DMS53 (cell line): ENCODE data around the gene ZNF57.
"Not testable (repeated sequence)": the region's sequence is repeated elsewhere in the genome, so short reads cannot be mapped to it uniquely, and the experiment has no call there.

ENCODE experiments used
- DNase-seq: peaks from one replicate; lab custom pipeline; 2025; lab: John Stamatoyannopoulos, UW

ZNF57 gene

DNA sequence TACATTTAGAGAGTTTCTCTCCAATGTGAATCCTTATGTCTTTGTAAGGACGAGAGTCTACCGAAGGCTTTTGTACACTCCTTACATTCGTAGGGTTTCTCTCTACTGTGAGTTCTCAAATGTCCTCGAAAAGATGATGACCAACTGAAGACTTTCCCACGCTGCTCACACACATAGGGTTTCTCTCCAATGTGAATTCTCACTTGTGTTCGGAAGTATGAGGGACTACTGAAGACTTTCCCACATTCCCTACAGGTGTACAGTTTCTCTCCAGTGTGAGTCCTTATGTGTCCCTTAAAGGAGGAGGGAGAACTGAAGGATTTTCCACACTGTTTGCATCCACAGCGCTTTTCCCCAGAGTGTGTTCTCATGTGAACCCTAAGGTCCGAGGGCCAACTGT is 4.0 kb upstream of the ZNF57 start:
- no peak for DNase-seq

- DNase-seq, result no peak
Observed at GRCh38 chr19:2902590-2903218, 2.0 kb downstream of the ZNF57 start.

- not testable (repeated sequence) for DNase-seq
Observed at GRCh38 chr19:2903326-2903725, 2.6 kb downstream of the ZNF57 start.

- no peak for DNase-seq
Observed at GRCh38 chr19:2905918-2906519, 5.3 kb downstream of the ZNF57 start.

GRCh38 chr19:2906631-2907195 is 6.0 kb downstream of the ZNF57 start:
- no peak for DNase-seq

- DNase-seq, result no peak
Observed at GRCh38 chr19:2912306-2912705, 11.6 kb downstream of the ZNF57 start.

DNA sequence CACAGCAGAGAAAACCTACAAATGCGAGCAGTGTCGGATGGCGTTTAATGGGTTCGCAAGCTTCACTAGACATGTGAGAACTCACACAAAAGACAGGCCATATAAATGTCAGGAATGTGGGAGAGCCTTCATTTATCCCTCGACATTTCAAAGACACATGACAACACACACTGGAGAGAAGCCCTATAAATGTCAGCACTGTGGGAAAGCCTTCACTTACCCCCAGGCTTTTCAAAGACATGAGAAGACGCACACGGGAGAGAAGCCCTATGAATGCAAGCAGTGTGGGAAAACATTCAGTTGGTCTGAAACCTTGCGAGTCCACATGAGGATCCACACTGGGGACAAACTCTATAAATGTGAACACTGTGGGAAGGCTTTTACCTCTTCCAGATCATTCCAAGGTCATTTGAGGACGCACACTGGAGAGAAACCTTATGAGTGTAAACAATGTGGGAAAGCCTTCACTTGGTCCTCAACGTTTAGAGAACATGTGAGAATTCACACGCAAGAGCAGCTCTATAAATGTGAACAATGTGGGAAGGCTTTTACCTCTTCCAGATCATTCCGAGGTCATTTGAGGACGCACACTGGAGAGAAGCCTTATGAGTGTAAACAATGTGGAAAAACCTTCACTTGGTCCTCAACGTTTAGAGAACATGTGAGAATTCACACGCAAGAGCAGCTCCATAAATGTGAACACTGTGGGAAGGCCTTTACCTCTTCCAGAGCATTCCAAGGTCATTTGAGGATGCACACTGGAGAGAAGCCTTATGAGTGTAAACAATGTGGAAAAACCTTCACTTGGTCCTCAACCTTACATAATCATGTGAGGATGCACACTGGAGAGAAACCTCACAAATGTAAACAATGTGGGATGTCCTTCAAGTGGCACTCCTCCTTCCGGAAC is 16.8 kb downstream of the ZNF57 start:
- no peak for DNase-seq

- peak; percentile 40 for DNase-seq
Observed at GRCh38 chr19:2922987-2923386, 22.3 kb downstream of the ZNF57 start.

DNA sequence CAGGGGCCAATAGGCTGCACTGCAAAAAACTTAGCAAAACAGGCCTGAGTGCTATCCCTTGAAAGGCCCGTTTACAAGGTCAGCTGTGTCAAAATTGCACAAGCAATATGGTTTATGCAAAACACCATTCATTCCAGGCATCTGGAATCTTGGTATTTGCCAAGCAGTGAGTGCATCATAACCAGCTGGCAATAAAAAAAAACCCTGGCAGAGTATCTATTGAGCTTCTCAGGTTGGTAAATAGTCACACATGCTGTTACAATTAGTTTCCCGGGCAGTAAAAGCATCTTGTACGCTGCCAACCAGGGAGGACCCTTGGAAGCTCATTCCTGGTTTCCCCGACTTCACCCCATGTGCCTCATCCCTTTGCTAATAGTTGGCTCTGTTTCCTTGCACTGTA is 22.8 kb downstream of the ZNF57 start:
- DNase-seq, result peak; percentile 31

DNA sequence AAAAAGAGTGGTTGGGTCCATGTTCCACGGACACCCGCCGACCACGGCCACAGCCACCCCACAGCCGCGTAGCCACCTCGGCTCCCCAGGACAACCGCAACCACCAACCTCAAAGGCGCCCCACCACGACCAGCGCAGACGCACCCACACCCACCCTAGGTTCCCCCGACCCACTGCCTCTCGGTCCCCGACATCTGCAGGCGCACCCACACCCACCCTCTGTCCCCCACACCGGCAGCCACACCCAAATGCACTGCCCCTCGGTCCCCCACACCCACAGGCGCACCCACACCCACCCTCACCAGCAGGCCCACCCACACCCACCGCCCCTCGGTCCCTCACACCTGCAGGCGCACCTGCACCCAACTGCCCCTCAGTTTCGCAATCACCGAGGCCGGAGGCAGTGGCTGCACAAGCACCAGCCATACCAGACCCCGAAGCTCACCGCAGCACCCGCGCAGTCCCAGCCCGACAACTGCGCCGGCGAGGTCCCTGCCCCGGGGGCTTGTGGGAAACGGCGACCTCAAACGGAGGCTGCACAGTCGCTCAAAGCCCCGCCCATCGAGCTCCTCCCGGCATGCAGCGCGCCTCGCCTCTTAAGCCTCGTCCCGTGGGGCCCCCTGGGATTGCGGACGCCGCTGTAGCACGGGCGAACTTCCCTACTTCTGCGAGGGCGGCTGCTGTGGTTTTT is 25.8 kb downstream of the ZNF57 start:
- DNase-seq, result no peak

DNA sequence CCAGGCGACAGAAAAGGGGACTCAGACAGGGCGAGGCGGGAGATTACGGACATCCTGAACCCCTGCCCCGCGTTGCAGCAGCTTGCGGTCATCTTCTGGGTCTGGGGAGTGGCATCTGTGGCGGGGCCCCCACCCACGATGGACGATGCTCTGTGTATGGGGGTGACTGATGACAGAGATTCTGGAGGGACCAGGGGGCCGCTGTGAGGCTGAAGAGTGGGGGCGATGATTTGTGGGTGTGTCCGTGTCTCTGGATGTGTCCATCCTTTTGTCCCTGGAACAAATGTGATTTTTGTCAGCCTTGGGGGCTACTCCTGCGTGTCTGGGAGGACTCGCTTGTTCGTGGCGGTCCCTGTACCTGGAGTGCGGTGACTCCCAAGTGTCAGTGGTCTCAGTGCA is 26.3 kb downstream of the ZNF57 start:
- no peak for DNase-seq

DNA sequence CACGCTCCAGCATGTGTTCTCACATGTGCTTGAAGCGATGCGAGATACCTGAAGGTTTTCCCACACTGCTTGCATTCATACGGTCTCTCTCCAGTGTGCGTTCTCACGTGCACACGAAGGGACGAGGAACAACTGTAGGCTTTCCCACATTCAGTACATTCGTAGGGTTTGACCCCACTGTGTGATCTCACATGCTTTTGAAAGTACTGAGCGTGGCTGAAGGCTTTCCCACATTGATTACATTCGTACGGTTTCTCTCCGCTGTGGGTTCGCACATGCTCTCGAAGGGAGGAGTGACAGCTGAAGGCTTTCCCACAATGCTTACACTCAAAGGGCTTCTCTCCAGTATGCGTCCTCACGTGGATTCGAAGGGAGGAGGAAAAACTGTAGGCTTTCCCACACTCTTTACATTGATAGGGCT is 32.8 kb downstream of the ZNF57 start:
- DNase-seq, result no peak

DNA sequence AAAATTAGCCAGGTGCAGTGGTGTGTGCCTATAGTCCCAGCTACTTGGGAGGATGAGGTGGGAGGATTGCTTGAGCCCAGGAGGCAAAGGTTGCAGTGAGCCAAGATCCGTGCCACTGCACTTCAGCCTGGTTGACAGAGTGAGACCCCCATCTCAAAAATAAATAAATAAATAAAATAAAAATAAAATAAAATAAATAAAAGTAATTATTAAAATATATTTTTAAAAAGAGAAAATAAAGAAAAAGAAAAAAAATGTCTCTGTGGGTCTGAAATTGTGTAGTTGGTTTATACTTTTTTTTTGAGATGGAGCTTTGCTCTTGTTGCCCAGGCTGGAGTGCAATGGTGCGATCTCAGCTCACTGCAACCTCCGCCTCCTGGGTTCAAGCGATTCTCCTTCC is 35.1 kb downstream of the ZNF57 start:
- not testable (repeated sequence) for DNase-seq

DNA sequence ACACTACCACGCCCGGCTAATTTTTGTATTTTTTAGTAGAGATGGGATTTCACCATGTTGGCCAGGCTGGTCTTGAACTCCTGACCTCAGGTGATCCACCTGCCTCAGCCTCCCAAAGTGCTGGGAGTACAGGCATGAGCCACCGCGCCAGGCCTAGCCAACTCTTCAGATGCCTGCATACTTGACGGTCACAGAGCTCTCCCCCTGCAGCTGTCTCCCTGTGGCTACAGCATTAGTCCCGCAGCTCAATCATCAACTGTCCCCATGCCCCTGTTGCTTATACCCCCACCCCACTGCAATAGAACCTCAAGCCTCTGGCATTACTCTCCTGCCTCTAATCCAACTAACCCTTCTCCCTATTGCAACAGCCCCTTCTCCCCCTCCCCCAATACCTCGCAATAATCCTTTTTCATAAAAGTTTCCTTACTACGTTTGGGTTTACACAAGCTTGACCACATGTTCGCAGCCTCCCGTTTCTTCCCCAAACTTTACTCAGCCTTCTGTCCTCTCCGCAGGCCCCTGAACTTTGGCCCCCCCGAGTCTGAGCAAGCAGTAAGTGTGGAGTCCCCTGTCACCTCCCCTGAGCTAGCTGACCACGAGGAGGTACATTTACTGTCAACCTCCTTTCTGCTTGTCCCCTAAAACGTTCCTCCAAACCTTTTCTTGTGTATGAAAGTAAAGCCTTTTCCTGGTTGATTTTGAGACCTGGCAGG is 42.4 kb downstream of the ZNF57 start:
- DNase-seq, result no peak

DNA sequence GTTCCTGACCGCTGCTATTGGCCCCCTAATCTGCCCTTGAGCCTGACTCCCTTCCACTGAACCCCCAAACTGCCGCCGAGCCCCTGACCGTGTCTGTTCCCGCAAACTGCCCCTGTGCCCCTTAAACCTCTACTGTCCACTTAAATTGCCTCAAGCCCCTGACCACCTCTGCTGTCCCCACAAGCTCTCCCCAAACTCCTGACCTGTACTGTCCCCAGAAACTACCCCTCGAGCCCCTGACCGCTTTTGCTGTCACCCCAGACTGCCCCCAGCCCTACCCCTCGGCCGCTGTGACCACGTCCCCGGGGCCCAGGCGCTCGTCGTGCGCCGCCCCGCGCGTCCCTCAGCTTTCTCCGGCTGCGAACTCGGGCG is 43.7 kb downstream of the ZNF57 start:
- DNase-seq, result no peak

GRCh38 chr19:2944775-2945574 is 44.2 kb downstream of the ZNF57 start, which contains the start of gene ZNF77:
ZNF77 (minus strand) TSS chr19:2944971; CDS start chr19:2944840, 131 bp downstream.
- peak; percentile 99 for DNase-seq

DNA sequence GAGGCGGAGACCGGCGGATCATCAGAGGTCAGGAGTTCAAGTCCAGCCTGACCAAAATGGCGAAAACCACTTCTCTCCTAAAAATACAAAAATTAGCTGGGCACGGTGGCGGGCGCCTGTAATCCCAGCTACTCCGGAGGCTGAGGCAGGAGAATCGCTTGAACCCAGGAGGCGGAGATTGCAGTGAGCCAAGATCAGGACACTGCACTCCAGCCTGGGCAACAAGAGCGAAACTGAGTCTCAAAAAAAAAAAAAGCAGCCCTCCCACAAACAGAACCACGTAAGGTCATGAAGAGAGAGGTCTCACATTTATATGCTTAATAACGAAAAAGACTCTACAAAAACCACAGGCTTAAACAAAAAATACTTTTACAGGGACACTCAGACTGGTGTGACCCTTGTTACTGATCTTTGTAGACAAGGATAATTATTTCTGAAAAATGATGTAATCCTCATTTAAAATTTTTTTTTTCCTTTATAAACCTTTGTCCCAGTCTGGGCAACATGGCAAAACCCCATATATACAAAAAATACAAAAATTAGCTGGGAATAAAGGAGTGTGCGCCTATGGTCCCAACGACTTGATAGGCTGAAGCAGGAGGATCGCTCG is 45.0 kb downstream of the ZNF57 start:
- DNase-seq, result no peak

- DNase-seq, result peak; percentile 46
Observed at GRCh38 chr19:2949939-2950285, 49.2 kb downstream of the ZNF57 start.

DNA sequence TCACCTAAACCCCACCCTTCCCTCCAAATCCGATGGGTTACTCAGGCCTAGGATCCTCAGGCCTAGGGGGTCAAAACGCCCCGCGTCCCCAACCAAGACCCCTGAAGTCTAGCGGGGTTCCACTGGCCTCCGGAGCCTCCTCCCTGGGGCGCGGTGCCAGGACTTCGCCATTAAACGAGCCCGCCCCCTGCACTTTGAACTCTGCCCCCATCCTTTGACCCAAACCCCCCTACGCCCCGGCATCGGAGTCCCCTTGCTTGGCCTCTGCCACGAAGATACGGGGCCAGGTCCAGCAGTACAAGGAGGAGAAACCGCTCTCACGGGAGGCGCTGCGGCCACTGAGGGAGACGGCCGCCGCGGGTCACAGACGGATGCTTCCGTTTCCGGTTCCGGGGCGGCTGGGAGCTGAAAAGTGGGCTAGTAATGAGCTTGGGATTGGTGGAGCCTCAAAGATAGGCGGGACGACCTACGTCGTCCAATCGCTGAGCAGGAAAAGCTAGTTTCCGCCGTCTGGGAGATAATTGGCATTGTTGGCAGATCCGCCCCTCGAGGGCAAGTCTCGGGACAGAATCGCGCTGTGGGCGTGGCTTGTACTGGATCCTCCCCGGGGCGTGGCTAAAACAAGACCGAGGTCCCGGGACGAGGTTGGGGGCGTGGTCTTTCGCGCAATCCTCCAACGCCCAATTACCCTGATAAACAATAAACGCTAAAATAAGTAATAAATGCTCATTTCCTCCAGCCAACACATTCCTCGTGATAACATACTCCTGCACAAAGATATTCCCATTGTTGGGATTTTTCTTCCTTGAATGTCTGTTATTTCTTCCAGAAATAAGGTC is 49.8 kb downstream of the ZNF57 start:
- DNase-seq, result peak; percentile 98
